ENCODE results near the gene LTB4R2.

LTB4R2 gene

DNA sequence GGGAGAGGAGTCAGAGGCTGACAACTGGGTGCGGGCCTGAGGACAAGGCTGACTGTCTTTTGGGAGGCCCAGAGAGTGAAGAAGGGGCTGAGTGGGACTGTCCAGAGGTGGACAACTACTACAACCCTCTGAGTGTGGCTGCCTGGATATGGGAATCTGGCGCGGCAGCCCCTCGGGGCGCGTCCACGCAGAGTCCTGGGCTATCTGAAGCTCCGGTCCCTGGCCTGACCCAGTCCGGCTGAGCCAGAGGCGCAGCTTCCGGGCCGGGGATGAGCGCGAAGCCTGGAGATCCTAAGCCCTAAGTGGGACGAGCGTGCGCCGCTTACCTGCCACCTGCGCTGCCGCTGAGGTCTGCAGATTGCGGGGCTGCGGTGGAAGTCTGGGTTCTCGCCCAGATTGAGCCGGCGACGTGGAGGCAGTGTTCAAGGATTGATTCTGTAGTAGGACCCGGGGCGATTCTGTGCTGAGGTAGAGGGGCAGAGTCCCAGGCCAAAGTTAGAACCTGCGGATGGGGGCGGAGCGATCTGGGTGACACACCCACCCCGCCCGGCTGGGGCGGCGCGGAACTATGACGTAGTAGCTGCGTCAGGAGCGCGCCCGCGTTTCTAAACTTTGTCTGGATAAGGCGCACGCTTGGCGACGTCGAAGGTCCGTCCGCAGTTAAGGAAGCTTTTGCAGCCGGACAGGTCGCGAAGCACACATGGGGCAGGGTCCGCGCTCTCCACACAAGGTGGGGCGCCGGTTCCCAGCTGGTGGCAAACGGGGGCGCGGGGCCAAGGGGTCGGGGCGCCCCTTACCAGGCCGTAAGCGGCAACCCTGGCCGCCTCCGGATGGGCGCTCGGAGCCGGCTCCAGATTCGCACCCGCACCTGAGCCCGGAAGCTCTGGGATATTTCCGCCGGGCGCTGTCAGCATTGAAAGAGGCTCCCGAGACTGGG, 10.4 kb upstream of the LTB4R2 start, which contains the start of the genes DHRS1 and NOP9 (continued):
- TF ChIP-seq ZEB2 (tag by site-specific recombination; IDR thresholded peaks at IDR 0.05) (peak; percentile 72; the same call in 1 of the 2 replicates), ZBTB20 (tag by site-specific recombination; IDR thresholded peaks at IDR 0.05) (peak; percentile 99), ZNF24 (tag by site-specific recombination; IDR thresholded peaks at IDR 0.05) (no peak), ZNF311 (tag by site-specific recombination; IDR thresholded peaks at IDR 0.05; ENCODE audit: borderline replicate concordance) (no peak), ZNF335 (tag by site-specific recombination; conservative IDR thresholded peaks at IDR 0.05) (peak; percentile 65), ZFHX2 (tag by site-specific recombination; conservative IDR thresholded peaks at IDR 0.05) (0 out of 2 replicates have a peak, but pooled peaks have one; percentile 14), KLF8 (tag by site-specific recombination; IDR thresholded peaks at IDR 0.05) (peak; percentile 99), ZSCAN30 (tag by site-specific recombination; IDR thresholded peaks at IDR 0.05) (no peak), ZNF600 (tag by site-specific recombination; IDR thresholded peaks at IDR 0.05) (peak; percentile 79), KLF10 (tag by site-specific recombination; IDR thresholded peaks at IDR 0.05) (peak; percentile 98), ZNF610 (tag by site-specific recombination; IDR thresholded peaks at IDR 0.05; ENCODE audit: borderline replicate concordance) (0 out of 2 replicates have a peak, but pooled peaks have one; percentile 15), ZBTB21 (tag by site-specific recombination; IDR thresholded peaks at IDR 0.05) (peak; percentile 95), ZFP69B (tag by site-specific recombination; IDR thresholded peaks at IDR 0.05) (no peak), ZNF629 (tag by site-specific recombination; IDR thresholded peaks at IDR 0.05) (peak; percentile 96), KLF16 (tag by site-specific recombination; IDR thresholded peaks at IDR 0.05) (peak; percentile 95), ZNF2 (tag by site-specific recombination; IDR thresholded peaks at IDR 0.05) (peak; percentile 51; the same call in 1 of the 2 replicates), ZNF404 (tag by site-specific recombination; IDR thresholded peaks at IDR 0.05) (no peak), ZXDB (tag by site-specific recombination; IDR thresholded peaks at IDR 0.05) (peak; percentile 76), HOXD13 (CRISPR knock-in tag; IDR thresholded peaks at IDR 0.05; ENCODE audit: borderline replicate concordance) (0 out of 2 replicates have a peak, but pooled peaks have one; percentile 28), ZNF791 (tag by site-specific recombination; IDR thresholded peaks at IDR 0.05) (no peak), ZBTB8A (tag by site-specific recombination; IDR thresholded peaks at IDR 0.05) (peak; percentile 88), ZNF768 (tag by site-specific recombination; IDR thresholded peaks at IDR 0.05) (no peak)
- TF ChIP-seq, protein P1, sequence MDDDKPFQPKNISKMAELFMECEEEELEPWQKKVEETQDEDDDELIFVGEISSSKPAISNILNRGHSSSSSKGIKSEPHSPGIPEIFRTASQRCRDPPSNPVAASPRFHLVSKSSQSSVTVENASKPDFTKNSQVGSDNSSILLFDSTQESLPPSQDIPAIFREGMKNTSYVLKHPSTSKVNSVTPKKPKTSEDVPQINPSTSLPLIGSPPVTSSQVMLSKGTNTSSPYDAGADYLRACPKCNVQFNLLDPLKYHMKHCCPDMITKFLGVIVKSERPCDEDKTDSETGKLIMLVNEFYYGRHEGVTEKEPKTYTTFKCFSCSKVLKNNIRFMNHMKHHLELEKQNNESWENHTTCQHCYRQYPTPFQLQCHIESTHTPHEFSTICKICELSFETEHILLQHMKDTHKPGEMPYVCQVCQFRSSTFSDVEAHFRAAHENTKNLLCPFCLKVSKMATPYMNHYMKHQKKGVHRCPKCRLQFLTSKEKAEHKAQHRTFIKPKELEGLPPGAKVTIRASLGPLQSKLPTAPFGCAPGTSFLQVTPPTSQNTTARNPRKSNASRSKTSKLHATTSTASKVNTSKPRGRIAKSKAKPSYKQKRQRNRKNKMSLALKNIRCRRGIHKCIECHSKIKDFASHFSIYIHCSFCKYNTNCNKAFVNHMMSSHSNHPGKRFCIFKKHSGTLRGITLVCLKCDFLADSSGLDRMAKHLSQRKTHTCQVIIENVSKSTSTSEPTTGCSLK (tag by site-specific recombination; IDR thresholded peaks at IDR 0.05): no peak
- TF ChIP-seq, protein P2, sequence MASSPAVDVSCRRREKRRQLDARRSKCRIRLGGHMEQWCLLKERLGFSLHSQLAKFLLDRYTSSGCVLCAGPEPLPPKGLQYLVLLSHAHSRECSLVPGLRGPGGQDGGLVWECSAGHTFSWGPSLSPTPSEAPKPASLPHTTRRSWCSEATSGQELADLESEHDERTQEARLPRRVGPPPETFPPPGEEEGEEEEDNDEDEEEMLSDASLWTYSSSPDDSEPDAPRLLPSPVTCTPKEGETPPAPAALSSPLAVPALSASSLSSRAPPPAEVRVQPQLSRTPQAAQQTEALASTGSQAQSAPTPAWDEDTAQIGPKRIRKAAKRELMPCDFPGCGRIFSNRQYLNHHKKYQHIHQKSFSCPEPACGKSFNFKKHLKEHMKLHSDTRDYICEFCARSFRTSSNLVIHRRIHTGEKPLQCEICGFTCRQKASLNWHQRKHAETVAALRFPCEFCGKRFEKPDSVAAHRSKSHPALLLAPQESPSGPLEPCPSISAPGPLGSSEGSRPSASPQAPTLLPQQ (tag by site-specific recombination; IDR thresholded peaks at IDR 0.05): 0 out of 2 replicates have a peak, but pooled peaks have one; percentile 35
- TF ChIP-seq, protein P3, sequence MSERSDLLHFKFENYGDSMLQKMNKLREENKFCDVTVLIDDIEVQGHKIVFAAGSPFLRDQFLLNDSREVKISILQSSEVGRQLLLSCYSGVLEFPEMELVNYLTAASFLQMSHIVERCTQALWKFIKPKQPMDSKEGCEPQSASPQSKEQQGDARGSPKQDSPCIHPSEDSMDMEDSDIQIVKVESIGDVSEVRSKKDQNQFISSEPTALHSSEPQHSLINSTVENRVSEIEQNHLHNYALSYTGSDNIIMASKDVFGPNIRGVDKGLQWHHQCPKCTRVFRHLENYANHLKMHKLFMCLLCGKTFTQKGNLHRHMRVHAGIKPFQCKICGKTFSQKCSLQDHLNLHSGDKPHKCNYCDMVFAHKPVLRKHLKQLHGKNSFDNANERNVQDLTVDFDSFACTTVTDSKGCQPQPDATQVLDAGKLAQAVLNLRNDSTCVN (tag by site-specific recombination; optimal IDR thresholded peaks at IDR 0.05): peak; percentile 80
- TF ChIP-seq, protein P4, sequence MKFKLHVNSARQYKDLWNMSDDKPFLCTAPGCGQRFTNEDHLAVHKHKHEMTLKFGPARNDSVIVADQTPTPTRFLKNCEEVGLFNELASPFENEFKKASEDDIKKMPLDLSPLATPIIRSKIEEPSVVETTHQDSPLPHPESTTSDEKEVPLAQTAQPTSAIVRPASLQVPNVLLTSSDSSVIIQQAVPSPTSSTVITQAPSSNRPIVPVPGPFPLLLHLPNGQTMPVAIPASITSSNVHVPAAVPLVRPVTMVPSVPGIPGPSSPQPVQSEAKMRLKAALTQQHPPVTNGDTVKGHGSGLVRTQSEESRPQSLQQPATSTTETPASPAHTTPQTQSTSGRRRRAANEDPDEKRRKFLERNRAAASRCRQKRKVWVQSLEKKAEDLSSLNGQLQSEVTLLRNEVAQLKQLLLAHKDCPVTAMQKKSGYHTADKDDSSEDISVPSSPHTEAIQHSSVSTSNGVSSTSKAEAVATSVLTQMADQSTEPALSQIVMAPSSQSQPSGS (tag by site-specific recombination; IDR thresholded peaks at IDR 0.05; ENCODE audit: low read depth): peak; percentile 94
- TF ChIP-seq, protein P5, sequence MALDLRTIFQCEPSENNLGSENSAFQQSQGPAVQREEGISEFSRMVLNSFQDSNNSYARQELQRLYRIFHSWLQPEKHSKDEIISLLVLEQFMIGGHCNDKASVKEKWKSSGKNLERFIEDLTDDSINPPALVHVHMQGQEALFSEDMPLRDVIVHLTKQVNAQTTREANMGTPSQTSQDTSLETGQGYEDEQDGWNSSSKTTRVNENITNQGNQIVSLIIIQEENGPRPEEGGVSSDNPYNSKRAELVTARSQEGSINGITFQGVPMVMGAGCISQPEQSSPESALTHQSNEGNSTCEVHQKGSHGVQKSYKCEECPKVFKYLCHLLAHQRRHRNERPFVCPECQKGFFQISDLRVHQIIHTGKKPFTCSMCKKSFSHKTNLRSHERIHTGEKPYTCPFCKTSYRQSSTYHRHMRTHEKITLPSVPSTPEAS (tag by site-specific recombination; IDR thresholded peaks at IDR 0.05): no peak
- TF ChIP-seq, protein P6, sequence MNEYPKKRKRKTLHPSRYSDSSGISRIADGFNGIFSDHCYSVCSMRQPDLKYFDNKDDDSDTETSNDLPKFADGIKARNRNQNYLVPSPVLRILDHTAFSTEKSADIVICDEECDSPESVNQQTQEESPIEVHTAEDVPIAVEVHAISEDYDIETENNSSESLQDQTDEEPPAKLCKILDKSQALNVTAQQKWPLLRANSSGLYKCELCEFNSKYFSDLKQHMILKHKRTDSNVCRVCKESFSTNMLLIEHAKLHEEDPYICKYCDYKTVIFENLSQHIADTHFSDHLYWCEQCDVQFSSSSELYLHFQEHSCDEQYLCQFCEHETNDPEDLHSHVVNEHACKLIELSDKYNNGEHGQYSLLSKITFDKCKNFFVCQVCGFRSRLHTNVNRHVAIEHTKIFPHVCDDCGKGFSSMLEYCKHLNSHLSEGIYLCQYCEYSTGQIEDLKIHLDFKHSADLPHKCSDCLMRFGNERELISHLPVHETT (tag by site-specific recombination; IDR thresholded peaks at IDR 0.05): peak; percentile 38; the same call in 1 of the 2 replicates
- TF ChIP-seq, protein P7, sequence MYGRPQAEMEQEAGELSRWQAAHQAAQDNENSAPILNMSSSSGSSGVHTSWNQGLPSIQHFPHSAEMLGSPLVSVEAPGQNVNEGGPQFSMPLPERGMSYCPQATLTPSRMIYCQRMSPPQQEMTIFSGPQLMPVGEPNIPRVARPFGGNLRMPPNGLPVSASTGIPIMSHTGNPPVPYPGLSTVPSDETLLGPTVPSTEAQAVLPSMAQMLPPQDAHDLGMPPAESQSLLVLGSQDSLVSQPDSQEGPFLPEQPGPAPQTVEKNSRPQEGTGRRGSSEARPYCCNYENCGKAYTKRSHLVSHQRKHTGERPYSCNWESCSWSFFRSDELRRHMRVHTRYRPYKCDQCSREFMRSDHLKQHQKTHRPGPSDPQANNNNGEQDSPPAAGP (tag by site-specific recombination; IDR thresholded peaks at IDR 0.05): peak; percentile 60; the same call in 1 of the 2 replicates
